ENCODE measurements around the gene TCEA2. TPM values are rescaled to one million over a fixed set of nuclear protein-coding genes. Genes with fewer than 3 reads are reported as not detected.

Gene TCEA2
- total and polyA plus RNA-seq, 2 of the 13 experiments (the other 11 are each of a cell fraction or from before 2014, with no cell fraction given), result 28.1 to 33.7 TPM

- TF ChIP-seq XRCC5 (optimal IDR thresholded peaks at IDR 0.05; ENCODE audit: low read length) (peak; percentile 13), ZNF530 (CRISPR knock-in tag; IDR thresholded peaks at IDR 0.05; ENCODE audit: low read depth) (no peak), HNF1A (IDR thresholded peaks at IDR 0.05; ENCODE audit: low read depth) (no peak), HNF1A (CRISPR knock-in tag; IDR thresholded peaks at IDR 0.05; ENCODE audit: borderline replicate concordance) (peak; percentile 50; the same call in 1 of the 2 replicates), ATF5 (CRISPR knock-in tag; IDR thresholded peaks at IDR 0.05; ENCODE audit: low read depth) (peak; percentile 59; the same call in 1 of the 2 replicates), MAX (IDR thresholded peaks at IDR 0.05) (peak; percentile 28; the same call in 1 of the 2 replicates), ZNF432 (CRISPR knock-in tag; IDR thresholded peaks at IDR 0.05; ENCODE audit: borderline replicate concordance) (no peak), ZZZ3 (CRISPR knock-in tag; IDR thresholded peaks at IDR 0.05; ENCODE audit: borderline replicate concordance) (no peak), ARNT2 (CRISPR knock-in tag; IDR thresholded peaks at IDR 0.05; ENCODE audit: low read depth) (peak; percentile 72; the same call in 1 of the 2 replicates), MIER3 (CRISPR knock-in tag; IDR thresholded peaks at IDR 0.05; ENCODE audit: borderline replicate concordance) (no peak), ZNF552 (CRISPR knock-in tag; IDR thresholded peaks at IDR 0.05; ENCODE audit: borderline replicate concordance) (no peak), POLR2A (IDR thresholded peaks at IDR 0.05; ENCODE audit: insufficient read depth in 1 of 2, low read depth in 2 of 2, low read length in 2 of 2) (peak in 1 of 2 experiments; percentile 2; a peak in 1 of 4 replicates), ZKSCAN5 (CRISPR knock-in tag; IDR thresholded peaks at IDR 0.05) (no peak), IRF2 (CRISPR knock-in tag; IDR thresholded peaks at IDR 0.05) (no peak), MEIS1 (CRISPR knock-in tag; IDR thresholded peaks at IDR 0.05; ENCODE audit: borderline replicate concordance) (peak; percentile 49), ZNF430 (CRISPR knock-in tag; IDR thresholded peaks at IDR 0.05) (peak; percentile 49; the same call in 1 of the 2 replicates), ZNF484 (CRISPR knock-in tag; IDR thresholded peaks at IDR 0.05; ENCODE audit: borderline replicate concordance, low read depth) (0 out of 2 replicates have a peak, but pooled peaks have one; percentile 44), ZNF703 (CRISPR knock-in tag; IDR thresholded peaks at IDR 0.05; ENCODE audit: borderline replicate concordance) (no peak)
- TF ChIP-seq, protein P1, sequence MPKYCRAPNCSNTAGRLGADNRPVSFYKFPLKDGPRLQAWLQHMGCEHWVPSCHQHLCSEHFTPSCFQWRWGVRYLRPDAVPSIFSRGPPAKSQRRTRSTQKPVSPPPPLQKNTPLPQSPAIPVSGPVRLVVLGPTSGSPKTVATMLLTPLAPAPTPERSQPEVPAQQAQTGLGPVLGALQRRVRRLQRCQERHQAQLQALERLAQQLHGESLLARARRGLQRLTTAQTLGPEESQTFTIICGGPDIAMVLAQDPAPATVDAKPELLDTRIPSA (CRISPR knock-in tag; IDR thresholded peaks at IDR 0.05; ENCODE audit: borderline replicate concordance), result no peak
- TF ChIP-seq, protein P2, sequence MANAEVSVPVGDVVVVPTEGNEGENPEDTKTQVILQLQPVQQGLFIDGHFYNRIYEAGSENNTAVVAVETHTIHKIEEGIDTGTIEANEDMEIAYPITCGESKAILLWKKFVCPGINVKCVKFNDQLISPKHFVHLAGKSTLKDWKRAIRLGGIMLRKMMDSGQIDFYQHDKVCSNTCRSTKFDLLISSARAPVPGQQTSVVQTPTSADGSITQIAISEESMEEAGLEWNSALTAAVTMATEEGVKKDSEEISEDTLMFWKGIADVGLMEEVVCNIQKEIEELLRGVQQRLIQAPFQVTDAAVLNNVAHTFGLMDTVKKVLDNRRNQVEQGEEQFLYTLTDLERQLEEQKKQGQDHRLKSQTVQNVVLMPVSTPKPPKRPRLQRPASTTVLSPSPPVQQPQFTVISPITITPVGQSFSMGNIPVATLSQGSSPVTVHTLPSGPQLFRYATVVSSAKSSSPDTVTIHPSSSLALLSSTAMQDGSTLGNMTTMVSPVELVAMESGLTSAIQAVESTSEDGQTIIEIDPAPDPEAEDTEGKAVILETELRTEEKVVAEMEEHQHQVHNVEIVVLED (CRISPR knock-in tag; IDR thresholded peaks at IDR 0.05; ENCODE audit: borderline replicate concordance), result no peak
- TF ChIP-seq, protein P3, sequence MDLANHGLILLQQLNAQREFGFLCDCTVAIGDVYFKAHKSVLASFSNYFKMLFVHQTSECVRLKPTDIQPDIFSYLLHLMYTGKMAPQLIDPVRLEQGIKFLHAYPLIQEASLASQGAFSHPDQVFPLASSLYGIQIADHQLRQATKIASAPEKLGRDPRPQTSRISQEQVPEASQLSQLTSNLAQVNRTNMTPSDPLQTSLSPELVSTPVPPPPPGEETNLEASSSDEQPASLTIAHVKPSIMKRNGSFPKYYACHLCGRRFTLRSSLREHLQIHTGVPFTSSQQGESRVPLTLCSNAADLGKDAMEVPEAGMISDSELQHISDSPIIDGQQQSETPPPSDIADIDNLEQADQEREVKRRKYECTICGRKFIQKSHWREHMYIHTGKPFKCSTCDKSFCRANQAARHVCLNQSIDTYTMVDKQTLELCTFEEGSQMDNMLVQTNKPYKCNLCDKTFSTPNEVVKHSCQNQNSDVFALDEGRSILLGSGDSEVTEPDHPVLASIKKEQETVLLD (CRISPR knock-in tag; IDR thresholded peaks at IDR 0.05; ENCODE audit: low read depth), result peak; percentile 76; the same call in 1 of the 2 replicates
Measured at GRCh38 chr20:64049878-64050260, 13.1 kb upstream of the TCEA2 start (continued).
